Prostate gland (tissue), 2 donors: ENCODE measurements around the gene ZRANB3. TPM values are rescaled to one million over a fixed set of nuclear protein-coding genes. Genes with fewer than 3 reads are reported as not detected.
"Not testable (repeated sequence)": the region's sequence is repeated elsewhere in the genome, so short reads cannot be mapped to it uniquely, and the experiment has no call there.

Source experiments
- DNase-seq: peaks from one replicate; pipeline ENCODE4 v3.0.0-alpha.2; 2019; ENCODE audit warnings: low spot score
- H3K27ac ChIP-seq, 2 donors: fragments of 200-600 bp; sonication (generic); 2 replicates each; pipeline ENCODE4 v1.5.1; 2017 to 2019
- H3K27me3 ChIP-seq: fragments of 200-600 bp; sonication (generic); replicated peaks from 2 replicates; pipeline ENCODE4 v1.5.1; 2019; ENCODE audit not compliant: insufficient read depth
- H3K36me3 ChIP-seq, 2 donors: fragments of 200-600 bp; sonication (generic); 1 replicate in 1 of 2; 2 replicates in 1 of 2; pipeline versions ENCODE4 v1.5.1 to v1.8.1; 2017 to 2019
- H3K4me1 ChIP-seq: fragments of 200-600 bp; sonication (generic); replicated peaks from 2 replicates; pipeline ENCODE4 v1.5.1; 2019
- H3K4me3 ChIP-seq, 2 donors: fragments of 200-600 bp; sonication (generic); 2 replicates each; pipeline ENCODE4 v1.5.1; 2017 to 2019
- H3K9me3 ChIP-seq: fragments of 200-600 bp; sonication (generic); 2 replicates; pipeline ENCODE4 v1.5.1; 2017
- POLR2A ChIP-seq: fragments of 450-650 bp; IDR thresholded peaks from one replicate; pipeline ENCODE4 v1.6.1; 2016; ENCODE audit warnings: antibody characterized with exemption, mild to moderate bottlenecking
- POLR2AphosphoS5 ChIP-seq: sonication (generic); formaldehyde crosslinking; IDR thresholded peaks from one replicate; pipeline ENCODE4 v1.6.1; 2017; ENCODE audit warnings: antibody characterized with exemption
- WGBS: methylation state at CpG from one replicate; pipeline ENCODE4 v1.1.5; 2018; 5-methylcytosine and 5-hydroxymethylcytosine counted together
- intact Hi-C: fragments of 100-400 bp; cut with DNase I; formaldehyde crosslinking; loops from one replicate; pipeline ENCODE4 v1.14.2; 2022
- total RNA-seq, 2 donors: library from RNA; depleted of rRNA; stranded (reverse); fragments of >200 nt; gene quantifications; one replicate each; pipeline ENCODE4 v1.1.0, GENCODE V29; 2016
- TF ChIP-seq, protein P1 (sequence below), 4 experiments: fragments of 200-600 bp in 2 of 4; fragments of 450-650 bp in 2 of 4; sonication (generic) in 2 of 4; IDR thresholded peaks; 1 replicate in 3 of 4; 2 replicates in 1 of 4; pipeline ENCODE4 v1.5.1; 2016 to 2019; ENCODE audit warnings: antibody characterized with exemption in 4 of 4, mild to moderate bottlenecking in 2 of 4, moderate library complexity in 2 of 4

Gene ZRANB3
- total RNA-seq, 2 donors from 2014 or later: 5.1 to 11.1 TPM

DNA sequence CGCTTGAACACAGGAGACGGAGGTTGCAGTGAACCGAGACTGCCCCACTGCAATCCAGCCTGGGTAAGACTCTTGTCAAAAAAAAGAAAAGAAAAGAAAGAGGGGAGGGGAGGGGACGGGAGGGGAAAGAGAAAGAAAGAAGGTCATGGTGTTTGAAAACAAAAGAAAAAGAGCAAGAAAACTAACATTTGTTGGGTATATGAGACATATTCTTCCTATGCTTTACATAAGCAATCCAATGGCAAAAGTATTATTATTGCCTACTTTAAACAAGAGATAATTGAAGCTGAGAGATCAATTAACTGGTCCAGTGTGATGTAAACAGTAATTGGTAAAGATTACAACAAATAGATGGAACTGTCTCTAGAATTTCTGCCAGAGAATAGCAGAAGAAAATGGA lies 157.3 kb downstream of the ZRANB3 start:
- Histone ChIP-seq H3K27me3 (no peaks in the 10 kb centered on the region), H3K4me1 (no peaks in the 10 kb centered on the region), H3K9me3 (no peaks in the 10 kb centered on the region), H3K4me3 (no peak overlapping the region), H3K36me3 (no peaks in the 10 kb centered on the region), H3K27ac (no peak overlapping the region)
- no peak for DNase-seq
- TF ChIP-seq POLR2A (no peak), POLR2AphosphoS5 (no peak)
- TF ChIP-seq, protein P1, sequence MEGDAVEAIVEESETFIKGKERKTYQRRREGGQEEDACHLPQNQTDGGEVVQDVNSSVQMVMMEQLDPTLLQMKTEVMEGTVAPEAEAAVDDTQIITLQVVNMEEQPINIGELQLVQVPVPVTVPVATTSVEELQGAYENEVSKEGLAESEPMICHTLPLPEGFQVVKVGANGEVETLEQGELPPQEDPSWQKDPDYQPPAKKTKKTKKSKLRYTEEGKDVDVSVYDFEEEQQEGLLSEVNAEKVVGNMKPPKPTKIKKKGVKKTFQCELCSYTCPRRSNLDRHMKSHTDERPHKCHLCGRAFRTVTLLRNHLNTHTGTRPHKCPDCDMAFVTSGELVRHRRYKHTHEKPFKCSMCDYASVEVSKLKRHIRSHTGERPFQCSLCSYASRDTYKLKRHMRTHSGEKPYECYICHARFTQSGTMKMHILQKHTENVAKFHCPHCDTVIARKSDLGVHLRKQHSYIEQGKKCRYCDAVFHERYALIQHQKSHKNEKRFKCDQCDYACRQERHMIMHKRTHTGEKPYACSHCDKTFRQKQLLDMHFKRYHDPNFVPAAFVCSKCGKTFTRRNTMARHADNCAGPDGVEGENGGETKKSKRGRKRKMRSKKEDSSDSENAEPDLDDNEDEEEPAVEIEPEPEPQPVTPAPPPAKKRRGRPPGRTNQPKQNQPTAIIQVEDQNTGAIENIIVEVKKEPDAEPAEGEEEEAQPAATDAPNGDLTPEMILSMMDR (IDR thresholded peaks at IDR 0.05): no peak
- 83% methylated on average over 4 of the region's 4 CpGs for WGBS
- intact Hi-C loops: no loop called here

DNA sequence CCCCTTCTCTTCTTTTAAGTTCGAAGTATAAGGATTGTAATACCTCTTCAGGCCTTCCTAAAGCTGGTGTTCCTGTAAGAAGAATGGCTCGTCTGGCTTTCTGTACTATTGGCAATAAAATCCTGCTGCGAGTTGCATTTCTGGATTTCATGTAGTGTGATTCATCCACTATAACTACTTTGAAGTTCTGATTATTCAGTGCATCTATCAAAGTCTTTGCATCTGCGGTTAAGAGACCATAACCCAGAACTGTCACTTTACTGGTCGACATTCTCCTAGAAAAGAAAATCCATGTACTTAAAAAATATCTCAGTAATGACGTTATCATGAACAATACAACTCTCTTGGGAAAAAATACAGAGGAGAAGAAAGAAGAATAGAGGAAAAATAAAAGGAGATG lies 181.1 kb downstream of the ZRANB3 start:
- Histone ChIP-seq H3K4me3 (no peak overlapping the region), H3K36me3 (no peaks in the 10 kb centered on the region), H3K9me3 (no peaks in the 10 kb centered on the region), H3K27me3 (no peaks in the 10 kb centered on the region), H3K4me1 (no peaks in the 10 kb centered on the region), H3K27ac (no peak overlapping the region)
- intact Hi-C loops: no loop called here
- 89% methylated on average over 6 of the region's 6 CpGs for WGBS
- TF ChIP-seq, protein P1 (IDR thresholded peaks at IDR 0.05): no peak
- TF ChIP-seq POLR2A (no peak), POLR2AphosphoS5 (no peak)
- DNase-seq: no peak

DNA sequence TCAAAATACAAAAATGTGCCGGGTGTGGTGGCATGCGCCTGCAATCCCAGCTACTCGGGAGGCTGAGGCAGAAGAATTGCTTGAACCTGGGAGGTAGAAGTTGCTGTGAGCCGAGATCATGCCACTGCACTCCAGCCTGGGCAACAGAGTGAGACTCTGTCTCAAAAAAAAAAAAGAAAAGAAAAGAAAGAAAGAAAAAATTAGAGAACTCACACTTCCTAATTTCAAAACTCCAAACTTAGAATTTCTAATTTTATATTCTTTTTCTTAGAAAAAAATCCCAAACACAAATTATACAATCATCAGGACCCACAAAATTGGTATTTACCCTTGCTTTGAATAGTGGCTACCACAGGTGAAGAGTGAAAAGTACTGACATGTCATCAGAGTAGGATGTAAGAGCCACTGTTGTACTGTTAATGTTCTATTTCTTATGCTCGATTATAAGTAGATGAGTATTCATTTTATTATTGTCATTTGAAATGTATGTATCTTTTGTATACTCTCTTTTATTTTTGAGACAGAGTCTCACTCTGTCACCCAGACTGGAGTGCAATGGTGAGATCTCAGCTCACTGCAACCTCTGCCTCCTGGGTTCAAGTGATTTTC lies 182.8 kb downstream of the ZRANB3 start:
- intact Hi-C loops, H3K27ac ChIP-seq, H3K27me3 ChIP-seq, H3K9me3 ChIP-seq, H3K36me3 ChIP-seq, H3K4me3 ChIP-seq, DNase-seq, H3K4me1 ChIP-seq: not testable (repeated sequence)
- WGBS: 95% methylated on average over 5 of the region's 5 CpGs

DNA sequence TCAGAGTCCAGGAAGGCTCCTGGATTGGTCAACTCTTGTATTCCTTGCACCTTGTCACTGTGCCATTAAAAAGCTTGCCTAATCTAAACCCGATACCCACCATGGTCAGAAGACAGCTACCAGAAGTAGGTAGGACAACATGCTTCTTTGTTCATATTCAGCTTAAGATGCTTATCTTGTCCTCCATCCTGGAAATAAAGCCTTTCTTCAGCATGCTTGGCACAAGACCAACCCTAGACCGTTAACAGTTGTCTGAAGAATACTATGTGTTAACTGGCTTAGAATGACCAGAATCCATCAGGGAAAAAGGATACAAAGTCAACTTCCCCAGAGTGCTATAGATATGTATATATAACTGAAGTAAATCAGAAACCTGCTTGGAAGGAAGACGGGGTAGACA lies 193.9 kb downstream of the ZRANB3 start:
- Histone ChIP-seq H3K4me1 (no peaks in the 10 kb centered on the region), H3K36me3 (no peaks in the 10 kb centered on the region), H3K27me3 (no peaks in the 10 kb centered on the region), H3K27ac (no peak overlapping the region), H3K4me3 (no peak overlapping the region), H3K9me3 (no peaks in the 10 kb centered on the region)
- no peak for DNase-seq
- TF ChIP-seq POLR2AphosphoS5: no peak
- TF ChIP-seq, protein P1 (IDR thresholded peaks at IDR 0.05): no peak
- TF ChIP-seq POLR2A: no peak
- WGBS: 53% methylated on average over 3 of the region's 3 CpGs
- intact Hi-C loops: no loop called here

DNA sequence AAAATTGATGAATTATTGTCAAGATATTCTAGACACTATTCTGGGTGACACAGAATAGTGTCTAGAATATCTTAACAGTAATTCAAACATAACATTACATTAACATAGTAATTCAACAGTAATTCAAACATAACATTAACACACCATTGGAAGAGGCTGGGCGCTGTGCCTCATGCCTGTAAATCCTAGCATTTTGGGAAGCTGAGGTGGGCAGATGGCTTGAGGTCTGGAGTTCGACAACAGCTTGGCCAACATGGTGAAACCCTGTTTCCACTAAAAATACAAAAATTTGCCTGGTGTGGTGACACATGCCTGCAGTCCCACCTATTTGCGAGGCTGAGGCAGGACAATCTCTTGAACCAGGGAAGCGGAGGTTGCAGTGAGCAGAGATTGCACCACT lies 195.8 kb downstream of the ZRANB3 start:
- TF ChIP-seq, protein P1 (IDR thresholded peaks at IDR 0.05): no peak
- Histone ChIP-seq H3K36me3 (no peaks in the 10 kb centered on the region), H3K9me3 (no peaks in the 10 kb centered on the region), H3K27me3 (no peaks in the 10 kb centered on the region), H3K4me3 (no peak overlapping the region), H3K4me1 (no peaks in the 10 kb centered on the region), H3K27ac (no peak overlapping the region)
- DNase-seq: no peak
- WGBS: 95% methylated on average over 4 of the region's 4 CpGs
- intact Hi-C loops: no loop called here
